ENCODE results near the gene HELZ. TPM values are rescaled to one million over a fixed set of nuclear protein-coding genes. Genes with fewer than 3 reads are reported as not detected.

HELZ gene
- polyA plus RNA-seq, 1 of the 3 experiments (the other 2 are of a cell fraction), result 4.3 TPM

- Histone ChIP-seq H3K79me2 (ENCODE audit: insufficient read depth) (no peaks in the 10 kb centered on the region), H3K9ac (no peak overlapping the region), H3K9me3 (no peaks in the 10 kb centered on the region), H3K4me2 (no peak overlapping the region), H3K4me1 (ENCODE audit: control insufficient read depth in 1 of 2, insufficient read depth in 2 of 2, low read depth in 1 of 2, low read length in 1 of 2) (peaks cover 4 to 31% of the 10 kb centered on the region in 2 experiments; a peak in 3 of 4 replicates), H3K4me3 (ENCODE audit: low read depth in 2 of 2, low read length in 1 of 2) (no peak overlapping the region), H3K36me3 (replicated peaks in 1 of 2; ENCODE audit: control insufficient read depth in 1 of 2, insufficient read depth in 2 of 2, low read length in 1 of 2) (peaks cover 24 to 30% of the 10 kb centered on the region in 2 experiments), H3K27me3 (ENCODE audit: insufficient read depth) (no peaks in the 10 kb centered on the region), H4K20me1 (ENCODE audit: insufficient read depth) (no peaks in the 10 kb centered on the region), H3K27ac (ENCODE audit: low read depth in 2 of 2, low read length in 1 of 2) (peak overlapping the region in 1 of 2 experiments; percentile 41; a peak in 1 of 4 replicates), H3F3A (replicated peaks; ENCODE audit: insufficient read depth) (peaks cover 13% of the 10 kb centered on the region), H3K9me2 (no peaks in the 10 kb centered on the region), H2AFZ (ENCODE audit: low read depth) (no peak overlapping the region)
- 94% methylated on average over 4 of the region's 4 CpGs for WGBS (ENCODE audit: low lambda C conversion rate)
- TF ChIP-seq SMC3 (IDR thresholded peaks at IDR 0.05; ENCODE audit: low read depth, low read length), result no peak
- POLR2A ChIA-PET, result interaction anchor here (0.6 kb wide), 1 partner anchor 149 kb away, joined by 3 read pairs; no protein-coding TSS in a partner anchor
- no peak for DNase-seq
- CTCF ChIA-PET, result interaction anchor here (0.8 to 1.5 kb wide), 7 partner anchors 9 to 111 kb away, joined by 3 to 6 read pairs (median 3); no protein-coding TSS in a partner anchor
Observed at GRCh38 chr17:67130768-67131167, 114.2 kb downstream of the HELZ start.

- DNase-seq, result no peak
- H3K27ac ChIP-seq (ENCODE audit: low read depth in 2 of 2, low read length in 1 of 2), result peak overlapping the region; percentile 11 to 99; a peak in 3 of 4 replicates
- H2AFZ ChIP-seq (ENCODE audit: low read depth), result no peak overlapping the region
- no peaks in the 10 kb centered on the region for H3K9me2 ChIP-seq
- no peaks in the 10 kb centered on the region for H3K79me2 ChIP-seq (ENCODE audit: insufficient read depth)
- H3K27me3 ChIP-seq (ENCODE audit: insufficient read depth), result no peaks in the 10 kb centered on the region
- no peak overlapping the region for H3K9ac ChIP-seq
- H4K20me1 ChIP-seq (ENCODE audit: insufficient read depth), result no peaks in the 10 kb centered on the region
- peaks cover 4 to 37% of the 10 kb centered on the region in 2 experiments; a peak in 3 of 4 replicates for H3K4me1 ChIP-seq (ENCODE audit: control insufficient read depth in 1 of 2, insufficient read depth in 2 of 2, low read depth in 1 of 2, low read length in 1 of 2)
- H3F3A ChIP-seq (replicated peaks; ENCODE audit: insufficient read depth), result peaks cover 13% of the 10 kb centered on the region
- ChIA-PET CTCF (no interaction called here), POLR2A (no interaction called here)
- H3K4me2 ChIP-seq, result no peak overlapping the region
- 91% methylated on average over 3 of the region's 3 CpGs for WGBS (ENCODE audit: low lambda C conversion rate)
- H3K36me3 ChIP-seq (replicated peaks in 1 of 2; ENCODE audit: control insufficient read depth in 1 of 2, insufficient read depth in 2 of 2, low read length in 1 of 2), result peaks cover 12 to 23% of the 10 kb centered on the region in 2 experiments
- no peaks in the 10 kb centered on the region for H3K9me3 ChIP-seq
- no peak for TF ChIP-seq FOSL2 (IDR thresholded peaks at IDR 0.05; ENCODE audit: borderline replicate concordance, low read depth)
- TF ChIP-seq TEAD4 (IDR thresholded peaks at IDR 0.05; ENCODE audit: borderline replicate concordance, insufficient read depth), result no peak
- TF ChIP-seq PBX3 (IDR thresholded peaks at IDR 0.05), result no peak
- no peak for TF ChIP-seq MAX (IDR thresholded peaks at IDR 0.05; ENCODE audit: low read depth)
- no peak for TF ChIP-seq FOXJ3 (CRISPR knock-in tag; IDR thresholded peaks at IDR 0.05)
- TF ChIP-seq RFX5 (IDR thresholded peaks at IDR 0.05; ENCODE audit: low read length), result no peak
- TF ChIP-seq RXRA (IDR thresholded peaks at IDR 0.05; ENCODE audit: borderline replicate concordance, low read depth), result no peak
- TF ChIP-seq EZH2phosphoT487 (IDR thresholded peaks at IDR 0.05; ENCODE audit: borderline replicate concordance, low read depth), result no peak
- H3K4me3 ChIP-seq (ENCODE audit: low read depth in 2 of 2, low read length in 1 of 2), result no peak overlapping the region
Observed at GRCh38 chr17:67129283-67129682, 115.7 kb downstream of the HELZ start.

GRCh38 chr17:67128700-67129099 lies 116.3 kb downstream of the HELZ start:
- H3F3A ChIP-seq (replicated peaks; ENCODE audit: insufficient read depth), result peaks cover 13% of the 10 kb centered on the region
- H3K9me3 ChIP-seq, result no peaks in the 10 kb centered on the region
- no peak overlapping the region for H3K9ac ChIP-seq
- peaks cover 4 to 41% of the 10 kb centered on the region in 2 experiments; a peak in 3 of 4 replicates for H3K4me1 ChIP-seq (ENCODE audit: control insufficient read depth in 1 of 2, insufficient read depth in 2 of 2, low read depth in 1 of 2, low read length in 1 of 2)
- no peak overlapping the region for H2AFZ ChIP-seq (ENCODE audit: low read depth)
- WGBS (ENCODE audit: low lambda C conversion rate), result 73% methylated on average over 3 of the region's 3 CpGs
- no peaks in the 10 kb centered on the region for H3K79me2 ChIP-seq (ENCODE audit: insufficient read depth)
- no peaks in the 10 kb centered on the region for H3K27me3 ChIP-seq (ENCODE audit: insufficient read depth)
- DNase-seq, result no peak
- H3K4me3 ChIP-seq (ENCODE audit: low read depth in 2 of 2, low read length in 1 of 2), result no peak overlapping the region
- peaks cover 14 to 29% of the 10 kb centered on the region in 2 experiments for H3K36me3 ChIP-seq (replicated peaks in 1 of 2; ENCODE audit: control insufficient read depth in 1 of 2, insufficient read depth in 2 of 2, low read length in 1 of 2)
- POLR2A ChIA-PET, result no interaction called here
- H4K20me1 ChIP-seq (ENCODE audit: insufficient read depth), result no peaks in the 10 kb centered on the region
- CTCF ChIA-PET, result no interaction called here
- H3K27ac ChIP-seq (ENCODE audit: low read depth in 2 of 2, low read length in 1 of 2), result peak overlapping the region; percentile 21 to 99; a peak in 3 of 4 replicates
- no peak overlapping the region for H3K4me2 ChIP-seq
- no peaks in the 10 kb centered on the region for H3K9me2 ChIP-seq
- no peak for TF ChIP-seq FOXM1 (IDR thresholded peaks at IDR 0.05; ENCODE audit: low read depth)
- TF ChIP-seq TCF12 (IDR thresholded peaks at IDR 0.05), result peak; percentile 26; the same call in 1 of the 2 replicates
- TF ChIP-seq SMC3 (IDR thresholded peaks at IDR 0.05; ENCODE audit: low read depth, low read length), result no peak
- no peak for TF ChIP-seq FOSL2 (IDR thresholded peaks at IDR 0.05; ENCODE audit: borderline replicate concordance, low read depth)
- no peak for TF ChIP-seq REST (IDR thresholded peaks at IDR 0.05; ENCODE audit: low read depth, low read length)
- TF ChIP-seq GABPA (IDR thresholded peaks at IDR 0.05; ENCODE audit: low read depth), result no peak
- TF ChIP-seq RCOR1 (IDR thresholded peaks at IDR 0.05; ENCODE audit: low read length), result no peak
- no peak for TF ChIP-seq USF2 (IDR thresholded peaks at IDR 0.05; ENCODE audit: borderline replicate concordance, low read depth, low read length)
